Stomach (tissue), 4 donors: ENCODE measurements around the gene EIPR1.

Experiments used
- POLR2A ChIP-seq, 4 donors: fragments of 450-650 bp; IDR thresholded peaks; one replicate each; pipeline ENCODE4 v1.6.1; 2016; ENCODE audit warnings: antibody characterized with exemption in 4 of 4, control low read depth in 2 of 4, mild to moderate bottlenecking in 1 of 4, moderate library complexity in 1 of 4
- TF ChIP-seq, protein P1 (sequence below), 7 experiments: fragments of 450-650 bp in 4 of 7; fragments of 200-600 bp in 3 of 7; sonication (generic) in 3 of 7; IDR thresholded peaks; one replicate each; pipeline ENCODE4 v1.5.1; 2016 to 2019; ENCODE audit warnings: antibody characterized with exemption in 7 of 7, control low read depth in 2 of 7, mild to moderate bottlenecking in 1 of 7

DNA sequence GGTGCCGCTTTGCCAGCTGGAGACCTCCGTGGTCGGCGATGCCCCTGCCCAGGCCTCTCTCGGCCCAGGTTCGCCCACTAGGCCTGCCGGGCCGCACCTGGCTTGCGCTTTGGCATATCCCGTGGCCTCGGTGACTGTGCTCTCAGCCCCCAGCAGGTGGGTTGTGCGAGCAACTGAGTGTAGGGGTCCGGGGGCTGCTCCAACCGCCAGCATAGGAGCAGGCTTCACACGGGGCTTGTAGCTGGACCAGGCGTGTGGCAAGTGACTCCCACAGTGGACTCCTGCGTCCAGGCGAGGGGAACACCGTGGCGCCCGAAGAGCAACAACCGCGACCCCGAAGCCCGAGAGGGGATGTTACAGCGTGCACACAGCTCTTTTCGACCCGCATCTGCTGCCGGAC lies 11.6 kb upstream of the EIPR1 start:
- TF ChIP-seq, protein P1, sequence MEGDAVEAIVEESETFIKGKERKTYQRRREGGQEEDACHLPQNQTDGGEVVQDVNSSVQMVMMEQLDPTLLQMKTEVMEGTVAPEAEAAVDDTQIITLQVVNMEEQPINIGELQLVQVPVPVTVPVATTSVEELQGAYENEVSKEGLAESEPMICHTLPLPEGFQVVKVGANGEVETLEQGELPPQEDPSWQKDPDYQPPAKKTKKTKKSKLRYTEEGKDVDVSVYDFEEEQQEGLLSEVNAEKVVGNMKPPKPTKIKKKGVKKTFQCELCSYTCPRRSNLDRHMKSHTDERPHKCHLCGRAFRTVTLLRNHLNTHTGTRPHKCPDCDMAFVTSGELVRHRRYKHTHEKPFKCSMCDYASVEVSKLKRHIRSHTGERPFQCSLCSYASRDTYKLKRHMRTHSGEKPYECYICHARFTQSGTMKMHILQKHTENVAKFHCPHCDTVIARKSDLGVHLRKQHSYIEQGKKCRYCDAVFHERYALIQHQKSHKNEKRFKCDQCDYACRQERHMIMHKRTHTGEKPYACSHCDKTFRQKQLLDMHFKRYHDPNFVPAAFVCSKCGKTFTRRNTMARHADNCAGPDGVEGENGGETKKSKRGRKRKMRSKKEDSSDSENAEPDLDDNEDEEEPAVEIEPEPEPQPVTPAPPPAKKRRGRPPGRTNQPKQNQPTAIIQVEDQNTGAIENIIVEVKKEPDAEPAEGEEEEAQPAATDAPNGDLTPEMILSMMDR (IDR thresholded peaks at IDR 0.05): no peak
- TF ChIP-seq POLR2A (IDR thresholded peaks at IDR 0.05): no peak
